SK-N-SH (cell line): ENCODE data around the gene TRIM9. TPM values are rescaled to one million over a fixed set of nuclear protein-coding genes. Genes with fewer than 3 reads are reported as not detected.

Experiments
- CTCF ChIA-PET: fragments of 300-600, 350-600 bp; formaldehyde crosslinking; extraction: SDS; loops from one replicate; lab custom pipeline; 2021; lab: Yijun Ruan, JAX
- POLR2A ChIA-PET: fragments of 350-600 bp; sonication (Branson Sonifier 250); formaldehyde crosslinking; extraction: SDS; loops from one replicate; lab custom pipeline; 2020; ENCODE audit warnings: antibody characterized with exemption, inconsistent platforms; lab: Yijun Ruan, JAX
- DNase-seq: peaks from one replicate; pipeline ENCODE4 v3.0.0; 2012
- H2AFZ ChIP-seq: fragments of 200-600 bp; sonication (generic); 2 replicates; pipeline ENCODE4 v1.8.1; 2016; ENCODE audit warnings: antibody characterized with exemption, mild to moderate bottlenecking, low read depth
- H3F3A ChIP-seq: fragments of 200-600 bp; sonication (generic); replicated peaks from 2 replicates; pipeline ENCODE3; 2016; ENCODE audit warnings: antibody characterized with exemption, mild to moderate bottlenecking; ENCODE audit not compliant: insufficient read depth
- H3K27ac ChIP-seq, 2 experiments: fragments of 200-500 bp in 1 of 2; fragments of 200-600 bp in 1 of 2; sonication (Bioruptor generic) in 1 of 2; sonication (generic), shearing (Covaris generic) in 1 of 2; 2 replicates each; pipeline versions ENCODE4 v1.5.1 to v1.6.1; 2014 to 2016; ENCODE audit warnings: low read depth in 2 of 2, inconsistent platforms in 1 of 2, low read length in 1 of 2, mild to moderate bottlenecking in 1 of 2, mixed read lengths in 1 of 2
- H3K27me3 ChIP-seq: fragments of 200-600 bp; sonication (generic), shearing (Covaris generic); 2 replicates; pipeline ENCODE4 v1.6.1; 2016; ENCODE audit warnings: mixed run types; ENCODE audit not compliant: insufficient read depth
- H3K36me3 ChIP-seq, 2 experiments: fragments of 200-500 bp in 1 of 2; fragments of 200-600 bp in 1 of 2; sonication (Bioruptor generic) in 1 of 2; sonication (generic) in 1 of 2; replicated peaks in 1 of 2; 2 replicates each; pipeline versions ENCODE3 to v1.5.1; 2014 to 2016; ENCODE audit warnings: low read length in 1 of 2, mild to moderate bottlenecking in 1 of 2; ENCODE audit not compliant: insufficient read depth in 2 of 2, control insufficient read depth in 1 of 2
- H3K4me1 ChIP-seq, 2 experiments: fragments of 200-500 bp in 1 of 2; fragments of 200-600 bp in 1 of 2; sonication (Bioruptor generic) in 1 of 2; sonication (generic), shearing (Covaris generic) in 1 of 2; 2 replicates each; pipeline versions ENCODE4 v1.5.1 to v1.6.1; 2014 to 2016; ENCODE audit warnings: low read depth in 1 of 2, low read length in 1 of 2, mixed run types in 1 of 2; ENCODE audit not compliant: insufficient read depth in 2 of 2, control insufficient read depth in 1 of 2
- H3K4me2 ChIP-seq: fragments of 200-600 bp; sonication (generic), shearing (Covaris generic); 2 replicates; pipeline ENCODE4 v1.6.1; 2017; ENCODE audit warnings: mixed run types
- H3K4me3 ChIP-seq, 2 experiments: fragments of 200-500 bp in 1 of 2; fragments of 200-600 bp in 1 of 2; sonication (Bioruptor generic) in 1 of 2; sonication (generic), shearing (Covaris generic) in 1 of 2; 2 replicates each; pipeline versions ENCODE4 v1.5.1 to v1.8.1; 2014 to 2016; ENCODE audit warnings: low read depth in 2 of 2, inconsistent platforms in 1 of 2, low read length in 1 of 2, mild to moderate bottlenecking in 1 of 2, mixed read lengths in 1 of 2, moderate library complexity in 1 of 2
- H3K79me2 ChIP-seq: fragments of 200-600 bp; sonication (generic); 2 replicates; pipeline ENCODE4 v1.8.1; 2017; ENCODE audit warnings: mild to moderate bottlenecking; ENCODE audit not compliant: insufficient read depth
- H3K9ac ChIP-seq: fragments of 200-600 bp; sonication (generic); 2 replicates; pipeline ENCODE4 v1.6.1; 2017; ENCODE audit warnings: mixed run types
- H3K9me2 ChIP-seq: fragments of 200-600 bp; sonication (generic); 2 replicates; pipeline ENCODE4 v1.6.1; 2017; ENCODE audit warnings: mixed run types
- H3K9me3 ChIP-seq: fragments of 200-600 bp; sonication (generic); 2 replicates; pipeline ENCODE4 v1.6.1; 2017; ENCODE audit warnings: mixed run types, mild to moderate bottlenecking, moderate library complexity
- H4K20me1 ChIP-seq: fragments of 200-600 bp; sonication (generic); 2 replicates; pipeline ENCODE4 v1.6.1; 2017; ENCODE audit warnings: mild to moderate bottlenecking, mixed run types; ENCODE audit not compliant: insufficient read depth
- CTCF ChIP-seq: fragments of 200-600 bp; sonication (generic); IDR thresholded peaks from 2 replicates; pipeline ENCODE4 v1.6.1; 2017; ENCODE audit warnings: antibody characterized with exemption, mild to moderate bottlenecking, moderate library complexity
- EP300 ChIP-seq, 2 experiments: IDR thresholded peaks; 2 replicates each; pipeline versions ENCODE4 v1.4.0 to v1.6.1; 2012; ENCODE audit warnings: borderline replicate concordance in 1 of 2, low read depth in 1 of 2, low read length in 1 of 2
- FOXJ3 ChIP-seq: sonication (generic); formaldehyde crosslinking; IDR thresholded peaks from 2 replicates; pipeline ENCODE4 v1.5.1; 2020; ENCODE audit warnings: mild to moderate bottlenecking, missing genetic modification reagents
- FOXM1 ChIP-seq: IDR thresholded peaks from 2 replicates; pipeline ENCODE4 v1.4.0; 2012; ENCODE audit warnings: low read depth, mild to moderate bottlenecking
- GABPA ChIP-seq: IDR thresholded peaks from 2 replicates; pipeline ENCODE4 v1.4.0; 2012; ENCODE audit warnings: low read depth, mild to moderate bottlenecking
- GATA2 ChIP-seq: sonication (generic); formaldehyde crosslinking; IDR thresholded peaks from 2 replicates; pipeline ENCODE4 v1.5.0; 2020; ENCODE audit warnings: mild to moderate bottlenecking, missing genetic modification reagents
- IRF3 ChIP-seq: fragments of 150-350 bp; IDR thresholded peaks from 2 replicates; pipeline ENCODE4 v1.6.1; 2016; ENCODE audit warnings: mild to moderate bottlenecking, low read depth, low read length
- JUND ChIP-seq: IDR thresholded peaks from 2 replicates; pipeline ENCODE4 v1.4.0; 2012
- MAX ChIP-seq: IDR thresholded peaks from 2 replicates; pipeline ENCODE4 v1.4.0; 2012; ENCODE audit warnings: low read depth
- MEF2A ChIP-seq: IDR thresholded peaks from 2 replicates; pipeline ENCODE4 v1.4.0; 2012; ENCODE audit warnings: low read depth, borderline replicate concordance
- NFIC ChIP-seq: IDR thresholded peaks from 2 replicates; pipeline ENCODE4 v1.4.0; 2012; ENCODE audit warnings: borderline replicate concordance
- PBX3 ChIP-seq: IDR thresholded peaks from 2 replicates; pipeline ENCODE4; 2012
- POLR2AphosphoS5 ChIP-seq: IDR thresholded peaks from 2 replicates; pipeline ENCODE4 v1.6.1; 2012; ENCODE audit warnings: low read depth, low read length
- RAD21 ChIP-seq: IDR thresholded peaks from 2 replicates; pipeline ENCODE4 v1.6.1; 2012; ENCODE audit warnings: mild to moderate bottlenecking, low read length
- RCOR1 ChIP-seq: fragments of 150-350 bp; IDR thresholded peaks from 2 replicates; pipeline ENCODE4 v1.6.1; 2017; ENCODE audit warnings: antibody characterized with exemption, low read length
- REST ChIP-seq: IDR thresholded peaks from 2 replicates; pipeline ENCODE4 v1.6.1; 2012; ENCODE audit warnings: mild to moderate bottlenecking, low read depth, low read length, moderate library complexity
- RFX5 ChIP-seq: IDR thresholded peaks from 2 replicates; pipeline ENCODE4 v1.6.1; 2012; ENCODE audit warnings: mild to moderate bottlenecking, improper control_type of control experiment, low read length
- RXRA ChIP-seq: IDR thresholded peaks from 2 replicates; pipeline ENCODE4 v1.4.0; 2012; ENCODE audit warnings: low read depth, mild to moderate bottlenecking, borderline replicate concordance
- SIN3A ChIP-seq: IDR thresholded peaks from 2 replicates; pipeline ENCODE4 v1.6.1; 2012; ENCODE audit warnings: low read depth, mild to moderate bottlenecking, low read length, moderate library complexity, borderline replicate concordance
- SMC3 ChIP-seq: IDR thresholded peaks from 2 replicates; pipeline ENCODE4 v1.6.1; 2012; ENCODE audit warnings: low read depth, low read length, improper control_type of control experiment
- TAF1 ChIP-seq: IDR thresholded peaks from 2 replicates; pipeline ENCODE4 v1.6.1; 2012; ENCODE audit warnings: low read depth, mild to moderate bottlenecking, low read length, moderate library complexity, borderline replicate concordance
- TCF12 ChIP-seq: IDR thresholded peaks from 2 replicates; pipeline ENCODE4 v1.4.0; 2012
- USF1 ChIP-seq: IDR thresholded peaks from 2 replicates; pipeline ENCODE4 v1.4.0; 2012; ENCODE audit warnings: low read depth, borderline replicate concordance
- USF2 ChIP-seq: fragments of 150-350 bp; IDR thresholded peaks from 2 replicates; pipeline ENCODE4 v1.6.1; 2017; ENCODE audit warnings: antibody characterized with exemption, low read length, low read depth, borderline replicate concordance
- YY1 ChIP-seq: IDR thresholded peaks from 2 replicates; pipeline ENCODE4 v1.4.0; 2012; ENCODE audit warnings: low read depth, mild to moderate bottlenecking
- WGBS: methylation state at CpG from one replicate; pipeline ENCODE4 v1.1.6; 2017; ENCODE audit warnings: low lambda C conversion rate; 5-methylcytosine and 5-hydroxymethylcytosine counted together
- polyA plus RNA-seq, 3 experiments: library from polyadenylated mRNA; depleted of rRNA; stranded (reverse); fragments of >200 nt; gene quantifications; 2 replicates each; pipeline ENCODE4 v1.2.3, GENCODE V29; 2012

TRIM9 gene
- polyA plus RNA-seq, 1 of the 3 experiments (the other 2 are of a cell fraction) = 3.9 TPM

GRCh38 chr14:50957296-50957695 is 137.6 kb downstream of the TRIM9 start:
- DNase-seq = no peak
- no peaks in the 10 kb centered on the region for H3K79me2 ChIP-seq
- 0 out of 2 replicates have a peak overlapping the region, but pooled peaks have one; percentile 69 for H2AFZ ChIP-seq
- H3K4me2 ChIP-seq = peak overlapping the region; percentile 1; the same call in 1 of the 2 replicates
- peaks cover 12 to 33% of the 10 kb centered on the region in 2 experiments for H3K4me1 ChIP-seq
- POLR2A ChIA-PET = no interaction called here
- no peak overlapping the region for H3K4me3 ChIP-seq
- 24% methylated on average over 3 of the region's 3 CpGs for WGBS
- peak overlapping the region; percentile 60 to 99; a peak in 3 of 4 replicates for H3K27ac ChIP-seq
- CTCF ChIA-PET = interaction anchor here (0.6 to 3.0 kb wide), 2 partner anchors 29 to 260 kb away, joined by 3 to 11 read pairs; no protein-coding TSS in a partner anchor
- H3K9me3 ChIP-seq = no peaks in the 10 kb centered on the region
- no peaks in the 10 kb centered on the region for H3K9me2 ChIP-seq
- H3K9ac ChIP-seq = no peak overlapping the region; the same call in 1 of the 2 replicates
- H3F3A ChIP-seq = peaks cover 46% of the 10 kb centered on the region
- H4K20me1 ChIP-seq = no peaks in the 10 kb centered on the region
- H3K27me3 ChIP-seq = no peaks in the 10 kb centered on the region
- no peaks in the 10 kb centered on the region for H3K36me3 ChIP-seq
- no peak for TF ChIP-seq CTCF
- TF ChIP-seq IRF3 = no peak
- TF ChIP-seq FOXM1 = no peak
- TF ChIP-seq REST = no peak
- no peak for TF ChIP-seq USF1
- peak; percentile 75 for TF ChIP-seq JUND
- TF ChIP-seq RCOR1 = no peak
- no peak for TF ChIP-seq MEF2A
- no peak for TF ChIP-seq POLR2AphosphoS5
- TF ChIP-seq PBX3 = peak; percentile 77
- TF ChIP-seq MAX = 0 out of 2 replicates have a peak, but pooled peaks have one; percentile 24
- no peak for TF ChIP-seq FOXJ3
- TF ChIP-seq RAD21 = no peak
- no peak for TF ChIP-seq RXRA
- TF ChIP-seq GATA2 = no peak
- no peak for TF ChIP-seq NFIC
- TF ChIP-seq SMC3 = no peak
- TF ChIP-seq YY1 = peak; percentile 50; the same call in 1 of the 2 replicates
- TF ChIP-seq TCF12 = peak; percentile 82
- TF ChIP-seq SIN3A = no peak
- no peak for TF ChIP-seq GABPA
- no peak for TF ChIP-seq USF2
- TF ChIP-seq RFX5 = no peak
- 0 out of 4 replicates have a peak, but pooled peaks of 1 of the 2 experiments have one; percentile 30 for TF ChIP-seq EP300 (IDR thresholded peaks at IDR 0.05; ENCODE audit: borderline replicate concordance in 1 of 2, low read depth in 1 of 2, low read length in 1 of 2)
- no peak for TF ChIP-seq TAF1
